ENCODE measurements around the gene LGALS7. TPM values are rescaled to one million over a fixed set of nuclear protein-coding genes. Genes with fewer than 3 reads are reported as not detected.
"Not testable (repeated sequence)": the region's sequence is repeated elsewhere in the genome, so short reads cannot be mapped to it uniquely, and the experiment has no call there.

The LGALS7 gene
- total RNA-seq, 1 donor from 2014 or later: not detected

- no peak for DNase-seq (ENCODE audit: low read depth, low spot score)
Measured at GRCh38 chr19:38800577-38801347, 27.4 kb upstream of the LGALS7 start.

GRCh38 chr19:38799104-38799503, 25.8 kb upstream of the LGALS7 start:
- DNase-seq (ENCODE audit: low read depth, low spot score): no peak

- DNase-seq (ENCODE audit: low read depth, low spot score): not testable (repeated sequence)
Measured at GRCh38 chr19:38797781-38798180, 24.5 kb upstream of the LGALS7 start.

GRCh38 chr19:38796154-38796553, 22.8 kb upstream of the LGALS7 start:
- no peak for DNase-seq (ENCODE audit: low read depth, low spot score)

GRCh38 chr19:38795549-38795948, 22.2 kb upstream of the LGALS7 start:
- no peak for DNase-seq (ENCODE audit: low read depth, low spot score)

- no peak for DNase-seq (ENCODE audit: low read depth, low spot score)
Measured at GRCh38 chr19:38793671-38794070, 20.4 kb upstream of the LGALS7 start.

GRCh38 chr19:38793177-38793576, 19.9 kb upstream of the LGALS7 start:
- no peak for DNase-seq (ENCODE audit: low read depth, low spot score)

- DNase-seq (ENCODE audit: low read depth, low spot score): no peak
Measured at GRCh38 chr19:38792250-38793111, 19.2 kb upstream of the LGALS7 start.

- not testable (repeated sequence) for DNase-seq (ENCODE audit: low read depth, low spot score)
Measured at GRCh38 chr19:38791451-38792064, 18.2 kb upstream of the LGALS7 start.

GRCh38 chr19:38790507-38791403, 17.4 kb upstream of the LGALS7 start:
- not testable (repeated sequence) for DNase-seq (ENCODE audit: low read depth, low spot score)

GRCh38 chr19:38788478-38789243, 15.3 kb upstream of the LGALS7 start, which contains the start of gene LGALS7B:
Gene LGALS7B (plus strand): TSS chr19:38789200. CDS start chr19:38789227, 27 bp downstream.
- DNase-seq (ENCODE audit: low read depth, low spot score): no peak

GRCh38 chr19:38786572-38787265, 13.4 kb upstream of the LGALS7 start:
- DNase-seq (ENCODE audit: low read depth, low spot score): no peak

GRCh38 chr19:38786061-38786460, 12.7 kb upstream of the LGALS7 start:
- DNase-seq (ENCODE audit: low read depth, low spot score): not testable (repeated sequence)

- DNase-seq (ENCODE audit: low read depth, low spot score): no peak
Measured at GRCh38 chr19:38785187-38785699, 11.9 kb upstream of the LGALS7 start.

GRCh38 chr19:38784224-38784623, 10.9 kb upstream of the LGALS7 start:
- DNase-seq (ENCODE audit: low read depth, low spot score): no peak

- not testable (repeated sequence) for DNase-seq (ENCODE audit: low read depth, low spot score)
Measured at GRCh38 chr19:38782212-38782611, 8.9 kb upstream of the LGALS7 start.

GRCh38 chr19:38781058-38781457, 7.7 kb upstream of the LGALS7 start:
- DNase-seq (ENCODE audit: low read depth, low spot score): no peak

GRCh38 chr19:38780443-38780842, 7.1 kb upstream of the LGALS7 start:
- no peak for DNase-seq (ENCODE audit: low read depth, low spot score)

GRCh38 chr19:38778733-38779132, 5.4 kb upstream of the LGALS7 start:
- DNase-seq (ENCODE audit: low read depth, low spot score): no peak

Measured in pulmonary artery endothelial cell (primary cell).